Measurements from ENCODE around the gene DAB2IP. TPM values are rescaled to one million over a fixed set of nuclear protein-coding genes. Genes with fewer than 3 reads are reported as not detected.

DAB2IP gene
- total RNA-seq, 8 experiments from 2014 or later, result 8.0 to 27.7 (median 19.6) TPM

GRCh38 chr9:121707477-121708424 is 56.3 kb downstream of the DAB2IP start:
- Histone ChIP-seq H3K4me3 (no peak overlapping the region), H3K27ac (no peak overlapping the region), H3K4me1 (replicated peaks in 1 of 2) (peaks cover 15 to 17% of the 10 kb centered on the region in 2 donors)
- ATAC-seq (replicated peaks in 6 of 8), result no peak
- in situ Hi-C loops (cut with MboI; ENCODE audit: low pct_unique_long_range_greater_than_20kb in 2 of 9, low sequenced_read_pairs in 9 of 9, unreplicated experiment in 9 of 9), result no loop called here
- WGBS, 10 experiments, result 20 to 96% (median 63%) methylated on average over 1 to 4 of the region's 7 CpGs; no CpG with 5 or more reads in 4 of the 10 experiments

DNA sequence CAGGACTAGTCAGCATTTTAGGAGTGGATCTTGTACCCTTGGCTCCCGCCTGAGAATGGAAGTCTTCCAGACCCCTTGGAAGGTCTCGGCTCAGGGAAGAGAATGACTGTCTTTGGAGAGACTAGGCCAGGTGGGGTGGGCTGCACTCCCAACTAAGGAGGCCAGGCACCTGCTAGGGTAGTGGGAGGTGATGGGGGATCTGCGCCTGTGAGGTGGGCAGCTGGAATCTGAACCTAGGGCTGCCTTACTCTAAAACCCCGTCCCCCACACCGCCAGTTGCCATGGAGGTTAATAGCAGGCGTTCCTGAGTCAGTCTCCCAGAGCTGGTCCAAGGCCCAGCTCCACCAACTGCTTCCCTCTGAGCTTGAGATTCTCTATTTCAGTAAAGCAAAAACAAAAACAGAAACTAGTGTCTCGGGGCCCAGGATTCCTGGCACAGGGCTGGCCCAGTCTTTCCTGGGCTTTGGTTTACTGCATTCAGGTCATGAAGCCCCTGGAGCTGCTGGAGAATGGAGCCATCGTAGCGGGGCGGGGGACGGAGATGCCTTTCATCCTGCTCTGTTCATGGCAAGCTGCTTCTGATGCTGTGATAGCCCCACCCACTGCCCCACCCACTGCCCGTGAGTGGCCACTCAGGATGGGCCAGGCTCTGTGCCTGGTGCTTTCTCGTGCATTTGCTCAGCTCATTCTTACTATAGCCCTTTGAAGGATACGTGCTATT is 57.5 kb downstream of the DAB2IP start:
- H3K4me1 ChIP-seq (replicated peaks in 1 of 2), result peaks cover 15 to 18% of the 10 kb centered on the region in 2 donors
- peak in 5 of 8 experiments; percentile 11 to 69 (median 58) for ATAC-seq (replicated peaks in 6 of 8)
- H3K4me3 ChIP-seq, result no peak overlapping the region
- WGBS, 10 experiments, result 80 to 100% (median 94%) methylated on average over 1 to 6 of the region's 14 CpGs; no CpG with 5 or more reads in 4 of the 10 experiments
- no peak overlapping the region for H3K27ac ChIP-seq
- in situ Hi-C loops (cut with MboI; ENCODE audit: low pct_unique_long_range_greater_than_20kb in 2 of 9, low sequenced_read_pairs in 9 of 9, unreplicated experiment in 9 of 9), result no loop called here

DNA sequence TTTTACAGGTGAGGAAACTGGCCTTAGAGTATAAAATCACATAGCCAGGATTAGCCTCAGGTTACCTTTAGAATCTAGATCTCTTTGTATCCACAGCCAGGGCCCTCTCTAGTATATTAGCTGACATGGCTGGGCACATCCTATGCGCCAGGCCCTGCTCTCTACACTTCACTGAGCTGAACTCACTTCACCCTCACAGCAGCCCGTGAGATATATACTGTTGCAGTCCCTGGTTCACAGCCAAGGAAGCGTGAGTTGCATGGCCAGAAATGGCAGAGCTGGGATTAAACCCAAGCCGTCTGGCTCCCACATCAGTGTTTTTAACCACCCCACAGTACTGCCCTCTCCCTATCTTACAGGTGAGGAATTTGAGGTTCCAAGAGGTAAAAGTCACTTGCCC is 58.4 kb downstream of the DAB2IP start:
- Histone ChIP-seq H3K27ac (no peak overlapping the region), H3K4me1 (replicated peaks in 1 of 2) (peaks cover 15 to 23% of the 10 kb centered on the region in 2 donors), H3K4me3 (no peak overlapping the region)
- no peak for ATAC-seq (replicated peaks in 6 of 8)
- 92 to 100% (median 100%) methylated on average over 1 to 3 of the region's 4 CpGs; no CpG with 5 or more reads in 5 of the 10 experiments for WGBS, 10 experiments
- in situ Hi-C loops (cut with MboI; ENCODE audit: low pct_unique_long_range_greater_than_20kb in 2 of 9, low sequenced_read_pairs in 9 of 9, unreplicated experiment in 9 of 9), result no loop called here

DNA sequence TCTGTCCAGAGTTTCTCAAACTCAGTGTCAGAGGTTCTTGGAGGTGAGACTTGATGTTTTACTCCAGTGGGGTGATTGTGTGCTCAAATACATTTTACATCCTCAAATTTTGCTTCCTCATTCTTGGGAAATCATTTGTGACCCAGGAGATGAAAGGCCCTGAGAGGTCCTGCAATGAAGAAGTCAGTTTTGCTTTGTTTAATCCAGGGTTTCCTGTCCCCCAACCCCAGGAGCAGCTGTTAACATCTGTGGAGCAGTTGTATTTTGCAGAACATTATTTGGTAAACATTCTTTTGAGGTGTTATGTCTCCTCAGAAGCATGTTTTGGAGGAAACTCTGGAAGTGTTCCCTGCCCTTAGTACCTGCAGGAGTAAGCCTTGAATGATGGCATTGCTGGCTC is 59.8 kb downstream of the DAB2IP start:
- H3K27ac ChIP-seq, result no peak overlapping the region
- ATAC-seq (replicated peaks in 6 of 8), result no peak
- H3K4me3 ChIP-seq, result no peak overlapping the region
- in situ Hi-C loops (cut with MboI; ENCODE audit: low pct_unique_long_range_greater_than_20kb in 2 of 9, low sequenced_read_pairs in 9 of 9, unreplicated experiment in 9 of 9), result no loop called here
- H3K4me1 ChIP-seq (replicated peaks in 1 of 2), result peaks cover 11 to 17% of the 10 kb centered on the region in 2 donors

DNA sequence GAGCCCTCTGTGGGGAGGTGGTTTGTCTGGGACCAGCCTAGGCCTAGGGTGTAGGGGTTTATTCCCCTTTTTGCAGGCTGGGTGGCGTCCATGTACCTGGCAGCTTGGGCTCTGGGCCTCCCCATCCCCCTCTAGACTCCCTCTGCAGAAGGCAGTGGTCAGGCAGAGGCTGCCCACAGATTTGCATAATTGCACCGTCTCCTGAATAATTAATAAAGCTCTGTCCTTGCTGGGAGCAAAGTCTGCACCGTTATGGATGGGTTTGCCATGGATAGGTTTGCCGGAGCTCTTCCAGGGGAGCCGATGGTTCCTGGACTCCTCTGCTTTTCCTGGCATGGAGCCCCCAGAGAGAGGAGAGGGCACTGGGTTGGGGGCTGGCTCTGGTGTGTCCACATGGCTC is 60.4 kb downstream of the DAB2IP start:
- peaks cover 11 to 17% of the 10 kb centered on the region in 2 donors for H3K4me1 ChIP-seq (replicated peaks in 1 of 2)
- ATAC-seq (replicated peaks in 6 of 8), result peak; percentile 20 to 66 (median 53)
- no peak overlapping the region for H3K27ac ChIP-seq
- in situ Hi-C loops (cut with MboI; ENCODE audit: low pct_unique_long_range_greater_than_20kb in 2 of 9, low sequenced_read_pairs in 9 of 9, unreplicated experiment in 9 of 9), result no loop called here
- no peak overlapping the region for H3K4me3 ChIP-seq
- 20 to 80% (median 40%) methylated on average over 1 to 3 of the region's 5 CpGs; no CpG with 5 or more reads in 5 of the 10 experiments for WGBS, 10 experiments

GRCh38 chr9:121713400-121714070 is 62.1 kb downstream of the DAB2IP start:
- in situ Hi-C loops (cut with MboI; ENCODE audit: low pct_unique_long_range_greater_than_20kb in 2 of 9, low sequenced_read_pairs in 9 of 9, unreplicated experiment in 9 of 9), result no loop called here
- 60 to 100% (median 92%) methylated on average over 1 to 5 of the region's 6 CpGs; no CpG with 5 or more reads in 2 of the 10 experiments for WGBS, 10 experiments
- no peak for ATAC-seq (replicated peaks in 6 of 8)
- peaks cover 15 to 24% of the 10 kb centered on the region in 2 donors for H3K4me1 ChIP-seq (replicated peaks in 1 of 2)
- H3K4me3 ChIP-seq, result no peak overlapping the region
- peak overlapping the region in 1 of 2 donors; percentile 40 for H3K27ac ChIP-seq

- in situ Hi-C loops (cut with MboI; ENCODE audit: low pct_unique_long_range_greater_than_20kb in 2 of 9, low sequenced_read_pairs in 9 of 9, unreplicated experiment in 9 of 9), result no loop called here
- no peak overlapping the region for H3K4me3 ChIP-seq
- ATAC-seq (replicated peaks in 6 of 8), result peak in 2 of 8 experiments; percentile 5 to 31
- WGBS, 10 experiments, result 71 to 100% (median 97%) methylated on average over 1 to 6 of the region's 6 CpGs; no CpG with 5 or more reads in 1 of the 10 experiments
- no peak overlapping the region for H3K27ac ChIP-seq
- peaks cover 15 to 24% of the 10 kb centered on the region in 2 donors for H3K4me1 ChIP-seq (replicated peaks in 1 of 2)
Measured at GRCh38 chr9:121714075-121714705, 62.8 kb downstream of the DAB2IP start.

DNA sequence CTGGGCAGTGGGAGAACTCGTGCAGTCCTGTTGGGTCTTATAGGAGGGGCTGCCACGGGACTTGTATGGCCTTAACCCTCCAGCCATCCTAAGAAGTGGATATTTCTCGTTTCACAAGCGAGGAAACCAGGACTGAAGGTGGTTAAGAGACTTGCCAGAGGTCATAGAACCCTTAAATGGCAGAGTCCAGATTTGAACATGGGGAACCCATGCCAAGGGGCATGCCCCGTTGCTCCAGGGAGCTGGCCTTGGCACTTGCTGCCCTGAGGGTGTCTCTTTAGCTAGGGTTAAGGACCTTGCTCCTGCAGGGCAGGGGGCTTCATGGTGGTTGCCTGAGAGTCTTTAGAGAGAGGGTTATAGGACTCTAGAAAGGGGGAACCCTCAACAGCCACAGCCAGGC is 63.4 kb downstream of the DAB2IP start:
- peaks cover 15 to 24% of the 10 kb centered on the region in 2 donors for H3K4me1 ChIP-seq (replicated peaks in 1 of 2)
- in situ Hi-C loops (cut with MboI; ENCODE audit: low pct_unique_long_range_greater_than_20kb in 2 of 9, low sequenced_read_pairs in 9 of 9, unreplicated experiment in 9 of 9), result no loop called here
- no peak for ATAC-seq (replicated peaks in 6 of 8)
- no peak overlapping the region for H3K27ac ChIP-seq
- no peak overlapping the region for H3K4me3 ChIP-seq
- WGBS, 10 experiments, result 65 to 100% (median 97%) methylated on average over 1 to 4 of the region's 5 CpGs; no CpG with 5 or more reads in 7 of the 10 experiments

GRCh38 chr9:121717141-121717991 is 65.9 kb downstream of the DAB2IP start:
- Histone ChIP-seq H3K4me3 (no peak overlapping the region), H3K4me1 (replicated peaks in 1 of 2) (peaks cover 26 to 28% of the 10 kb centered on the region in 2 donors), H3K27ac (peak overlapping the region; percentile 38 to 39)
- peak in 5 of 8 experiments; percentile 0 to 82 (median 47) for ATAC-seq (replicated peaks in 6 of 8)
- WGBS, 10 experiments, result 0 to 93% (median 77%) methylated on average over 1 to 9 of the region's 19 CpGs; no CpG with 5 or more reads in 3 of the 10 experiments
- in situ Hi-C loops (cut with MboI; ENCODE audit: low pct_unique_long_range_greater_than_20kb in 2 of 9, low sequenced_read_pairs in 9 of 9, unreplicated experiment in 9 of 9), result no loop called here

DNA sequence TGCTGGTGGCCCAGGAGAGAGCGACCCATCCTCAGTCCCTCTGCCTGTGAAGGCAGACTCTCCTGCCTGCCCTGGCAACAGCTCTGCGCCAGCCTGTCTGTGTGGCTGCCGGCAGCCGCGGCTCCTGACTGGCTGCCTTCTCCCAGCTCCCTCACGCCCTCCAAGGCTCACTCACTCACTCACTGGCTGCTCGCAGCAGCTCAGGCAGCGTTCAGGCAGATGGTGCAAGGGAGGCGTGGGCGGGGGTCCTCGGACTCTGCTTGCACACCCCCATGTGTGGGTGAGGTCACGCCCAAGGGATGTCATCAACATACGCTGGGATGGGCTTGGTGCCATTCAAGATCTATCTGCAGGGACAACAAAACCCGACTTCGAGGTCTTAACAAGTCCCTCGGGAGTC is 66.7 kb downstream of the DAB2IP start:
- peak; percentile 83 to 96 (median 92) for ATAC-seq (replicated peaks in 6 of 8)
- WGBS, 10 experiments, result 20 to 48% (median 38%) methylated on average over 4 to 5 of the region's 16 CpGs; no CpG with 5 or more reads in 7 of the 10 experiments
- in situ Hi-C loops (cut with MboI; ENCODE audit: low pct_unique_long_range_greater_than_20kb in 2 of 9, low sequenced_read_pairs in 9 of 9, unreplicated experiment in 9 of 9), result no loop called here
- peak overlapping the region; percentile 38 to 39 for H3K27ac ChIP-seq
- H3K4me3 ChIP-seq, result no peak overlapping the region
- peaks cover 26 to 29% of the 10 kb centered on the region in 2 donors for H3K4me1 ChIP-seq (replicated peaks in 1 of 2)

GRCh38 chr9:121718501-121718900 is 67.1 kb downstream of the DAB2IP start:
- no peak overlapping the region for H3K4me3 ChIP-seq
- no peak overlapping the region for H3K27ac ChIP-seq
- 33 to 100% (median 82%) methylated on average over 1 to 6 of the region's 6 CpGs; no CpG with 5 or more reads in 3 of the 10 experiments for WGBS, 10 experiments
- peak in 2 of 8 experiments; percentile 1 to 3 for ATAC-seq (replicated peaks in 6 of 8)
- H3K4me1 ChIP-seq (replicated peaks in 1 of 2), result peaks cover 26 to 31% of the 10 kb centered on the region in 2 donors
- in situ Hi-C loops (cut with MboI; ENCODE audit: low pct_unique_long_range_greater_than_20kb in 2 of 9, low sequenced_read_pairs in 9 of 9, unreplicated experiment in 9 of 9), result no loop called here

All from motor neuron (in vitro differentiated cells).